Body of pancreas (tissue), 4 donors: ENCODE measurements around the gene NUDCD2.

Experiments used
- POLR2A ChIP-seq, 3 donors: fragments of 450-650 bp; IDR thresholded peaks; one replicate each; pipeline ENCODE4 v1.6.1; 2016; ENCODE audit warnings: antibody characterized with exemption in 3 of 3, mild to moderate bottlenecking in 2 of 3
- TF ChIP-seq, protein P1 (sequence below), 7 experiments: fragments of 450-650 bp in 4 of 7; fragments of 200-600 bp in 3 of 7; sonication (generic) in 3 of 7; IDR thresholded peaks; one replicate each; pipeline ENCODE4 v1.5.1; 2016 to 2019; ENCODE audit warnings: antibody characterized with exemption in 7 of 7

DNA sequence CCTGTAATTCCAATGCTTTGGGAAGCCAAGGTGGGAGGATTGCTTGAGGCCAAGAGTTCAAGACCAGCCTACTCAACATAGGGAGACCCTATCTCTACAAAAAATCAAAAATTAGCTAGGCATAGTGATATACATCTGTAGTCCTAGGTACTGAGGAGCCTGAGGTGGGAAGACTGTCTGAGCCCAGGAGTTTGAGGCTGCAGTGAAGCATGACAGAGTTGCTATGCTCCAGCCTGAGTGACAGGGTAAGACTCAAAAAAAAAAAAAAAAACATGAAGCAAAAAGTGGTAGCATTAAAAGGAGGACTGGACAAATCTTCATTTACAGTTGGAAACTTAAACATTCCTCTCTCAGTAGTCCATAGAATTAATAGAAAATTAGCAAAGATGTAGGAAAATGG, 12.7 kb downstream of the NUDCD2 start:
- TF ChIP-seq, protein P1, sequence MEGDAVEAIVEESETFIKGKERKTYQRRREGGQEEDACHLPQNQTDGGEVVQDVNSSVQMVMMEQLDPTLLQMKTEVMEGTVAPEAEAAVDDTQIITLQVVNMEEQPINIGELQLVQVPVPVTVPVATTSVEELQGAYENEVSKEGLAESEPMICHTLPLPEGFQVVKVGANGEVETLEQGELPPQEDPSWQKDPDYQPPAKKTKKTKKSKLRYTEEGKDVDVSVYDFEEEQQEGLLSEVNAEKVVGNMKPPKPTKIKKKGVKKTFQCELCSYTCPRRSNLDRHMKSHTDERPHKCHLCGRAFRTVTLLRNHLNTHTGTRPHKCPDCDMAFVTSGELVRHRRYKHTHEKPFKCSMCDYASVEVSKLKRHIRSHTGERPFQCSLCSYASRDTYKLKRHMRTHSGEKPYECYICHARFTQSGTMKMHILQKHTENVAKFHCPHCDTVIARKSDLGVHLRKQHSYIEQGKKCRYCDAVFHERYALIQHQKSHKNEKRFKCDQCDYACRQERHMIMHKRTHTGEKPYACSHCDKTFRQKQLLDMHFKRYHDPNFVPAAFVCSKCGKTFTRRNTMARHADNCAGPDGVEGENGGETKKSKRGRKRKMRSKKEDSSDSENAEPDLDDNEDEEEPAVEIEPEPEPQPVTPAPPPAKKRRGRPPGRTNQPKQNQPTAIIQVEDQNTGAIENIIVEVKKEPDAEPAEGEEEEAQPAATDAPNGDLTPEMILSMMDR (IDR thresholded peaks at IDR 0.05) = no peak
- TF ChIP-seq POLR2A (IDR thresholded peaks at IDR 0.05) = no peak
